GM15510 (cell line): ENCODE results near the gene CCNC.

Experiments used
- POLR2A ChIP-seq: IDR thresholded peaks from 3 replicates; pipeline ENCODE4 v1.6.1; 2011; ENCODE audit warnings: borderline replicate concordance; ENCODE audit not compliant: insufficient read length; ENCODE audit errors: extremely low read depth

The CCNC gene

DNA sequence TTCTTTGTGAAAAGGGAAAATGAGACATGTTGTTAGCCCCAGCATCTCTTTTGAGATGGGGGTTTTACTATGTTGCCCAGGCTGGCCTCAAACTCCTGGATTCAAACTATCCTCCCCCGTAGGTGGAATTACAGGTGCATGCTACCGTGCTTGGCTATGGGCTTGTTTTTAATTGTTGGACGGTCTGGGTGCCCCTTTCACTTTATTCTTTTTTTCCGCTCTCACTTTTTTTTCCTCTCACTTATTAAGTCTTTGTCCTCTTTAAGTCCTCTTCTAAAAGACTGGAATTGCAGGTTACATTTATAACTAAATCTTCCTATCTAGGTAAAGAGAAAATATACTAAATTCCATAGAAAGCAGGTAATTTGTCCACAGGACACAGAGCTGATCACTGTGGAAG lies 19.3 kb upstream of the CCNC start:
- TF ChIP-seq POLR2A, result no peak

DNA sequence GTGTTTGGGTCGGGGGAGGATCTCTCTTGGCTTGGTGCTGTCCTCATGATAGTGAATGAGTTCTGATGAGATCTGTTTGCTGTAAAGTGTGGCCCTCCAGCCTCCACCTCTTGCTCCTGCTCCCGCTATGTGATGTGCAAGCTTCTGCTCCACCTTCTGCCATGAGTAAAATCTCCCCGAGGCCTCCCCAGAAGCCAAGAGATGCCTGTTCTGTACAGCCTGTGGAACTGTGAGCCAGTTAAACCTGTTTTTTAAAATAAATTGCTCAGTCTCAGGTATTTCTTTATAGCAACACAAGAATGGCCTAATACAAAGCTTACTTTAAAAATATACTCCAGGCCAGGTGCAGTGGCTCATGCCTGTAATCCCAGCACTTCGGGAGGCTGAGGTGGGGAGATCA lies 11.3 kb upstream of the CCNC start:
- no peak for TF ChIP-seq POLR2A

DNA sequence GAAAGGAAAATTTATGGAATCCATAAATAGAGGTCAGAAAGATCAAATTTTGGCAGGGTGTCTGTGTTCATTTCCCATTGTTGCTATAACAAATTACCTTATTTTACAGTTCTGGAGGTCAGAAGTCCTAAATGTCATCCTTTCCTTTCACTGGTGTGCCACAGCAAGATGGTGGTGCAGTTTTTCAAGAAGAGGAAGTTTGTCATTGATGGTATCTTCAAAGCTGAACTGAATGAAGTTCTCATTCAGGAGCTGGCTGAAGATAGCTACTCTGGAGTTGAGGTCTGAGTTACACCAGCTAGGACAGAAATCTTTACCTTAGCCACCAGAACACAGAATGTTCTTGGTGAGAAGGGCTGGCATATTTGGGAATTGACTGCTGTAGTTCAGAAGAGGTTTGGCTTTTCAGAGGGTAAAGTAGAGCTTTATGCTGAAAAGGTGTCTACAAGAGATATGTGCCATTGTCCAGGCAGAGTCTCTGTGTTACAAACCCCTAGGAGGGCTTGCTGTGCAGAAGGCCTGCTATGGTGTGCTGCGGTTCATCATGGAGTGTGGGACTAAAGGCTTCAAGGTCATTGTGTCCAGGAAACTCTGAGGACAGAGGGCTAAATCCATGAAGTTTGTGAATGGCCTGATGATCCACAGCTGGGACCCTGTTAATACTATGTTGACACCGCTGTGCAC lies 7.2 kb upstream of the CCNC start:
- no peak for TF ChIP-seq POLR2A

DNA sequence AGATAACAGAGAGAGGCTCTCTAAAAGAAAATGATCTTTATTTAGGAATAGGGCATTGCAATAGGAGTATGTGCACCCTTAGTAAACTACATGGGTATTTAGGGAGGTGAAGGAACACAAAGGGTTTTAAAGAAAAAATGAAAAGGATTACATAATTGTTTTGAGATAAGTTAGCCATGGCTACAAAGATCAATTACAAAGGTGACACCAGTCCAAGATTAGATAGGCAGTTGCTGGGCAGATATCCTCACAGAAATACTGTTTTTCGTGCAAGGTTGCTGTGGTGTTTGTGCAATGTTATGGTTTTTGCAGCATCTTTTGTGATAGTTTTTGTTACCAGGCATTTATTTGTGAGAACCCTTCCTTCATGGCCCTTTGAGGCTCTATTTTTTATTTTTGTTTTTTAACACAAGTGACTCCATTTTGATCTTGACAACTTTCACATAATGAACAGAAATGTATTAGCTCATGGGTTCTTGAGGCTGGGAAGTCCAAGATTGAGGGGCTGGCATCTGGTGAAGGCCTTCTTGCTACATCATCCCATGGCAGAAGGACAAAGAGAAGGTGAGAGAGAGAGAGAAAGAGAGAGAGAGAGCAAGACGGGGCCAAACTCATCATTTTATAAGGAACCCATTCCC lies 5.6 kb upstream of the CCNC start:
- no peak for TF ChIP-seq POLR2A

DNA sequence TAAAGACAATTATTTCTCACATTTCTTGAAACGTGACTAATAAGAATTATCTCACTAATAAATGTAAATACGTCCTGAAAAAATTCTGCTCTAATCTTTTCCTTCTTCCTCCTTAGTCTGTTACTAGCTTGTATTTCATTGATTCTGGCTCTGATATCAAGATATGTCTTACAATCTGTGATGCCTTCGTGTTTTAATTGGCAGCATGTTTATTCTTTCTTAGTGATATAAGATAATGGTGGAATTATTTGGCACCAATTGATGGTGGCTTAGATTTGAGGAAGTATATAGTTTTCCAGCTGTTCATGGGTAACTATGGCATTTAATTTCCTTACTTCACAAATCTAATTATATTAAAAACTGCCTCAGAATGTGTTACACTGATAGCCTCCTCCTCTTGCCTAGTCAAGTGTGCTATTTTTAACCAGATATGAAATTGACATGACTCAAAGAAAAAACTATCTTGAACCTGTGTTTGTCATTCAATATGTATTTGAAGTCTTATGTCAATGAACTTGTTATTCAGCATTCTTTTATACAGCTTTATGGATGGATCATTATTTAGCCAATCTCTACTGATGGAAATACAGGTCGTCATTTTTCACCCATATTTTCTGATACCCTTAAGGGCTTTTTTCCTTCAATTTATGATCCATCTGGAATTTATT lies 5.3 kb downstream of the CCNC start:
- no peak for TF ChIP-seq POLR2A

DNA sequence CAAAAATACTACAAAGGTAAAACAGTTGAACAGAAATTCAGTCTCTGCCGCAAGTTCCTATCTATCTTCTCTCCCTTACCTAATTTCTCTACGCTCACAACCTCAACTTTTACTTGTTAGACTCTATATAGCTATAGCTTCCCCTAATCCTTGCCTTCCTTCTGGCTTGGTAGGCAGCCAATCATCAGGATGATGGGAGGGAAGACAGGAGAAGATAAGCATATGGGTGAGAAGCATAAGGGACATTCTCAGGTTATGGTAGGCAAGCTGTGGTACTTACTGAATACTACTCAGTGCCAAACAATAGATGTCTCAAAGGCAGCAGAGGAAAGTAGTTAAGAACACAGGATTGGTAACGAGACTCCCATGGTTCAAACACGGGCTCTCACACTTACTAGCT lies 7.8 kb downstream of the CCNC start:
- TF ChIP-seq POLR2A, result no peak

DNA sequence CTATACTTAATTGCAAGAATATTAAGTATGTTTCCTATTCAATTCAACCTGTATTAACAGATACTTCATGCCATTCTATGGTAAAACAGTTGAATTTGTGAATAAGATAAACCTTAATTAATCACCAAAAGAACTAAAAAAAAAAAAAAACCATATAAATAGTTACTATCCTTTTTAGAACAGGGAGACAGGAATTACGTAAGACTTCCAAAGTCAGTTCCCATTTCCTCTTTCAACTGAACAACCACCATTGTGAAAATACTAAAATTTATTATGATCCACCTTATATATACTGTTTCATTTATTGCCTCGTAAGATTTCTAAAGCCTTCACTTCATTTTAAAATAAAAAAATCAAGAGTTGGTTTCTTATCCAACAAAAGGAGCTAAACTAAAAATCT lies 9.4 kb downstream of the CCNC start:
- TF ChIP-seq POLR2A, result no peak

DNA sequence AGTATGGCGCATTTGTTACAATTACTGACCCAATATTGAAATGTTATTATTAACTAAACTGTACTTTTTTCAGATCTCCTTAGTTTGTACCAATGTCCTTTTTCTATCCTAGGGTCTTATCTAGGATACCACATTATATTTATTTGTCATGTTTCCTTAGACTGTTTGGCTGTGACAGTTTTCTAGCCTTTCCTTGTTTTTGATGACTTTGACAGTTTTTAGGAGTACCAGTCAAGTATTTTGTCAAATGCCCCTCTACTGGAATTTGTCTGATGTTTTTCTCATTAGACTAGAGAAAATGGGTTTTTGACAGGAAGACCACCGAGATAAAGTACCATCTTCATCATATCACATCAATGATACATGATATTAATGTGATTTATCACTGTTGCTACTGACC lies 14.6 kb downstream of the CCNC start:
- no peak for TF ChIP-seq POLR2A

DNA sequence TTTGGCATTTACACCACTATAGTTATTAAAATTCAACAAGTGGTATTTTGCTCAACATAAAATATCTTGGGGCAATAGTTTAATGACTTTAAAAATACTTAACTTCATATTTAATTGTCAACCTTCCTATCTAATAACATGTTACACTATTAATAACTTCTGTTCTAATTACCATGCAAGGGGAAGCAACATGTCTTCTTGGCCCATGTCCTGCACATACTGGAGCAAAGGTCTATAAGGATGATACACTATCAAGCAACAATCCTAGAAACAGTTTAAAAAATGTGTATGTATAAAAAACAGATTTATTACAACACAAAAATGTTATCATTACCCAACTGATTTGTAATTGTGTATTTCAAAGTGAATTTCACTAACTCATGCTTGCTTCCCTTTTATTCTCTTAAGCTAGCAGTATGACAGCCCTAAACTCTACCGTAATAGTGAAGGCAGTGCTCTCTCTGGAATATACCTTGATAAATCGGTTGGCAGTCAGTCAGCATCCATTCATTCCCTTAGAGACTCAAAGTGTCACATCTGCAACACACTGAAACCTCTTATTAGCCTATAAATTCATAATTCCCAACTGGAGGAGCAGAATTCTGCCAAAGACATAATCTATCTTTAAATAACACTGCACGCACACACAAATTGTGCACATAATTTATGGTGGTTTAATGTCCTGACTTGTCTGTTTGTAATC lies 18.3 kb downstream of the CCNC start:
- no peak for TF ChIP-seq POLR2A

DNA sequence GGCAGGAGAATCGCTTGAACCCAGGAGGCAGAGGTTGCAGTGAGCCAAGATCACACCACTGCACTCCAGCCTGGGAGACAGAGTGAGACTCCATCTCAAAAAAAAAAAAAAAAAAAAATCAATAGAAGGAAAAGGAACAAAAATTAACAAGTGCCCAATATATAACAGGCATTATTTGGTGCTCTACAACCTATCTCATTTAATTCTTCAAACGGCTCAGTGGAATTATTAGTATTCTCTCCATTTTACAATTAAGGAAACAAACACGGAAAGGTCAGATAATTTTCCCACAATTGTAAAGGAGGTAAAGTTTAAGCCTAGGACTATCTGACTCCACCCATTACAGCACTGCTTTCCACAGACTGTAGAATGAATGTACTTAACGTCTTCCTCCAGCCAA lies 19.8 kb downstream of the CCNC start:
- no peak for TF ChIP-seq POLR2A

DNA sequence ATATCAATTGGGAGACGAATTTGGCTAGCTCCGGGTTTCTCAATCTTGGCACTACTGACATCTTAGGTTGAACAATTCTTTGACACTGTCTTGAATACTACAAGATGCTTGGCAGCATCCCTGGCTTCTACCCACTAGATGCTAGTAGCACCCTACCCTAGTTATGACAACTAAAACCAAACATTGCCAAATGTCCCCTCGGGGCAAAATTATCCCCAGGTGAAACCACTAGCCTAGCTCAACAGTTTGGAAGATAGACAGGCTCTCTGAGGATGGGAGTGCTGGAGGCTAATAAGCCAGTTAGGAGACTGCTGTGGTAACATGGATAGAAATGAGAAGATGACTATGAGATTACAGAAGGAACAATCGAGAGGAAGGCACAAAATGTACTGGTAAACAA lies 20.9 kb downstream of the CCNC start:
- no peak for TF ChIP-seq POLR2A

DNA sequence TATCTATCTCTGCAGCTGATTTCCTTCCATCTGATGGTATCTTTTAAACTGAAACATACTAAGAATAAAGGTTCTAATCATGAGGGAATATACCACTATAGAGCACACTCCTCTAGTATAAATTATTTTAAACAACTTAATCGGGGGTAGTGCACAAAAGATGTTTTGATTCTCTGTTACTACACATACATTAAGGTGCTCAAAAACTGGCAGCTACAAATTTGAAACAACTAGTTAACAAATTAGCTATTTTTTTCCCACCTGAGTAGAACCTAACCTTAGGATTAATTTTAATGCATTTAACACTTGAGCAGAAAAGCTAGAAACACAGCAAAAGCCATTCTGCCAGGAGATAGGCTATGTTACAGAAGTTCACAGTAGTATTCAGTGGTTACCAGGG lies 23.0 kb downstream of the CCNC start:
- no peak for TF ChIP-seq POLR2A

DNA sequence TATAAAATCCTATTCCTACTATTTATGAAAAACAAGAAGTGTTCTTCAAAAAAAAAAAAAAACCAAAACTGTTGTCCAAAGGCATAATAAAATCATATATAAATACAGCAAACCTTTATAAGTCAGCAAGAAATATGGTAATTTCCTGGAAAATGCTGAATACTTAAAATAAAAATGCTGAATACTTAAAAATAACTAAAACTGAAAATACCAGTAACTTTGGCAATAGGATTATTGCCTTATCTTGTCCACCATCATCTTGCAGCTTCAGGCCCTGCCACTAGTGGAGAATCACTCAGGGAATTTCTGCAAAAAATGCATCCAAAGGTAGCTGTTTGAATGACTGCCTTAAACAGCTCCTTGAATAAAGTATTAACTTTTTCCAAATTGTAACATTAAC lies 24.5 kb downstream of the CCNC start:
- TF ChIP-seq POLR2A, result no peak

DNA sequence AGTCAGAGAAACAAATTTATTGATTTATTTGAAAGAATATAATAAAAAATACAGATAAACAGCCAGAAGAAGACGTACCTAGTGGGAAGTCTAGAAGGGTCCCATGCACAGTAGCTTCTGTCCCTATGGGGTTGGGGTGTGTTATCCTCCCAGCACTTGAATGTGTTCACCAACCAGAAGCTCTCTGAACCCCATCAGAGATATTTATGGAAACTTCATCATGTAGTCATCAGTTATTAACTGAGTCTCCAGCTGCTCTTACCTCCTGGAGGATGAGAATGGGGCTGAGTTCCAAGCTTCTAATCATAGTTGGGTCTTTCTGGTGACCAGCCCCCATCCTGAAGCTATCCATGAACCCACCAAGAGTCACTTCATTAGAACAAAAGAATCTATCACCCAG lies 37.8 kb downstream of the CCNC start:
- TF ChIP-seq POLR2A, result no peak

DNA sequence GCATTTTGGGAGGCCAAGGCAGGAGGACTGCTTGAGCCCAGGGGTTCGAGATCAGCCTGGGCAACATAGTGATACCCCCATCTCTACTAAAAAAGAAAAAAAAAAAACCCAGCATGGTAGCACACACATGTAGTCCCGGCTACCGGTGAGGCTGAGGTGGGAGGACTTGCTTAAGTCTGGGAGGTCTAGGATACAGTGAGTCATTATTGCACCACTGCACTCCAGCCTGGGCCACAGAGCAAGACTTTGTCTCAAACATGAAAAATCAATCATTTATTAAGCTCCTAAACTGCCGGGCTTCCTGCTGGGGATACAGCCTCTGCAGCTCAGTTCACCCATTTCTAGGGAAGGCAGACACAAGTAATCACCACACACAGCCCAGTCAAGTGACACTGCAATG lies 45.9 kb downstream of the CCNC start:
- no peak for TF ChIP-seq POLR2A
